HG03103 (cell line): ENCODE data around the gene CDC42SE2.
"Not testable (repeated sequence)": the region's sequence is repeated elsewhere in the genome, so short reads cannot be mapped to it uniquely, and the experiment has no call there.

ENCODE experiments used
- ATAC-seq: cut with Tn5 transposase; IDR thresholded peaks from one replicate; pipeline ENCODE4 v1.9.1; 2021; ENCODE audit warnings: low read depth; ENCODE audit not compliant: unreplicated experiment

The CDC42SE2 gene

DNA sequence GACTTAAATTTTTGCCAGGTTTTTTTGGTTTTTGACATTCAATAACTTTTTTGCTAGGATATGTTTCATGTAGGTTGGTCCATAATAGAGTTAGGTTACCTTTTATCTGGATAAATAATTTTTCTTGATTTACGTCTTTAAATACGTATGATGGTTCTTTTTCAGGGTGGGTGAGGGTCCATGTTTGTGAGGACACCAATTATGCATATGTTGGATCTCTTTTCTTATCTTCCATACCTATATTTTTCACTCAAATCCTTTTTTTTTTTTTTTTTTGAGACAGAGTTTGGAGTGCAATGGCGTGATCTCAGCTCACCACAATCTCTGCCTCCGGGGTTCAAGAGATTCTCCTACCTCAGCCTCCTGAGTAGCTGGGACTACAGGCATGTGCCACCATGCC is 17.3 kb upstream of the CDC42SE2 start:
- no peak for ATAC-seq

DNA sequence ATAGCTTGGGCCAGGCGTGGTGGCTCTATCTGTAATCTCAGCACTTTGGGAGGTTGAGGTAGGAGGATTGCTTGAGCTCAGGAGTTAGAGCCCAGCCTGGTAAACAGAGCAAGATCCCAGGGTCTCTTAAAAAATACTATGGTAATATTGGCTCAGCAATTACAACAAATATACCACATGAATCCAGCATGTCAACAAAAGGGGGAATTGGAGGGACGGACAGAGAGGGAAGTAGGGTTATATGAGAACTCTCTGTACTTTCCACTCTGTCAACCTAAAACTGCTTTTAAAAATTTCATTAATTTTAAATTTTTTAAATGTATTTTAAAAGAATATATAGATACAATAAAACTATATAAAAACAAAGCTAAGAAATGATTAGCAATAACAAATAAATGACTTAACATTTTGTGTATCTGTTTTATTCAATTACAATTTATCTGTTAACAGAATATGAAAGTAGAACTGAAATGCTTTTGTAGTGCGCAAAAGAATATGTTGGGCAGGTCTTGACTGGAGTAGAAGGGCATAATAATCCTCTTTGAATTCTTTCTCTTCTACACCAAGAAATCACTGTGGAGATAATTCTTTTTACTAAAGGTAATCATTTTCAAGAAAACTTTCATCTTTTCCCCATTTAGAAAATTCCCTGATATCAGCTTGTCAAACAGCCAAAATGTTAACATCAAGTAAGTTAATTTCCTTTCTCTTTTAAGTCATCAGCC is 12.9 kb upstream of the CDC42SE2 start:
- no peak for ATAC-seq

DNA sequence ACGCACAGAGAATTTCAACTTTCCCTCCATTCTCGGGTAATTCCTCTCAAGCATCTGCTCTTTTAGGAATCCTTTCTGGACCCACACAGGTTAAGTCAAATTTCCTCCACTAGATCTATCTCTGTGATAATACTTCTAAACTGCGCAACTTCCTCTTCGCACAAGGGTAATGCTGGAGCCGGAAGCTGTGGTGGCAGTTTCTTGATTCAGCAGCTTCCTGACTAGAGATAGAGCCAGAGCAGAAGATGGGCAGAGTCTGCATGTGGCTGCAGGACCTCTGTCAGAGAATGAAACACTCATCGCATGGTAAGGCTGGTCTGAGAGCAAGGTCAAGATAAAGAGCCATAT is 11.1 kb upstream of the CDC42SE2 start:
- peak; percentile 86 for ATAC-seq

- ATAC-seq, result not testable (repeated sequence)
Observed at GRCh38 chr5:131254025-131254424, 9.8 kb upstream of the CDC42SE2 start.

- ATAC-seq, result no peak
Observed at GRCh38 chr5:131254741-131255140, 9.1 kb upstream of the CDC42SE2 start.

DNA sequence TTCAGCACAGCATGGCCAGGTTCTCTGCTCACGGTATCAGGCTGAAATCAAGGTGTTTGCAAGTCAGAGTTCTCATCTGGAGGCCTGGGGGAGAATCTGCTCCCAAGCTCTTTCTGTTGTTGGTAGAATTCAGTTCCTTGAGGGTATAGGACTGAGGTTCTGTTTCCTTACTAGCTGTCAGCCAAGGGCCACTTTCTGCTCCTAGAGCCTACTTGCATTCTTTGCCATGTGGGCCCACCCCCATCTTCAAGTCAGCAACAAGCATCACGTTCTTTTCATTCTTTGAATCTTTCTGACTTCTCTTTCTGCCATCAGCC is 7.4 kb upstream of the CDC42SE2 start:
- ATAC-seq, result no peak

DNA sequence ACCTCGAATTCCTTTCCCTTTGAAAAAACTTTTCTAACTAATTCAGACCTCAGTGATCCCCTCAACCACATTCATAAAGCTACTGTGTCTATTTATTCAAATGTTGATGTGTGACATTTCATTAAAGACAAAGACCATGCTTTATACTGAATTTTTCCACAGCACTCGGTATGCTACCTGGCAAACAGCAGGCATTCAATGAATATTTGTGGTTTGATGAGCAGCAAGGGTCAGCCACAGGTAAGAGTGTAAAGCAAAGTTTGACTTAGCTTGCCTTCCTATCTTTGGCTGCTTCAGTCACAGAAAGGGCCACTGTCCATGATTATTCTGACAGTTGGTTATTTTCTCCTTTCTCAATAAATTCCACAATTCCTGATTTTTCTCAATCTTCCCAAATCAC is 5.1 kb upstream of the CDC42SE2 start:
- no peak for ATAC-seq

- ATAC-seq, result no peak
Observed at GRCh38 chr5:131259326-131259725, 4.5 kb upstream of the CDC42SE2 start.

DNA sequence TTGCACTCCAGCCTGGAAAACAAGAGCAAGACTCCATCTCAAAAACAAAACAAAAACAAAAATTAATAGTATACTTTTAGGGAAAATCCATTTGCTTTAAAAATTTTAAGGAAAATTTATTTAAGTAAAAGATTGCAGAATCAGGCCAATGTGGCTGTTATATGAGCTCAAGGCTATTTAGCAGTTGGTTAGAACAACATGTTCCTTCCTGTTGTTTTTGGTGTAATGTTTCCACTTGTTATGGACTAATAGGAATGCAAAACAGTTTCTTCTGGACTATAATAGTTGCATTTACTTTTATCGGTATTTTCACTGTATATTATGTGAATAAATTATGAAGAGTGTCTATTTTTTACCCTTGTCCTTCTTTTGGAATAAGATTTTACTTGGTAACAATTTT is 3.0 kb upstream of the CDC42SE2 start:
- ATAC-seq, result no peak

GRCh38 chr5:131261483-131261882 is 2.4 kb upstream of the CDC42SE2 start:
- no peak for ATAC-seq

DNA sequence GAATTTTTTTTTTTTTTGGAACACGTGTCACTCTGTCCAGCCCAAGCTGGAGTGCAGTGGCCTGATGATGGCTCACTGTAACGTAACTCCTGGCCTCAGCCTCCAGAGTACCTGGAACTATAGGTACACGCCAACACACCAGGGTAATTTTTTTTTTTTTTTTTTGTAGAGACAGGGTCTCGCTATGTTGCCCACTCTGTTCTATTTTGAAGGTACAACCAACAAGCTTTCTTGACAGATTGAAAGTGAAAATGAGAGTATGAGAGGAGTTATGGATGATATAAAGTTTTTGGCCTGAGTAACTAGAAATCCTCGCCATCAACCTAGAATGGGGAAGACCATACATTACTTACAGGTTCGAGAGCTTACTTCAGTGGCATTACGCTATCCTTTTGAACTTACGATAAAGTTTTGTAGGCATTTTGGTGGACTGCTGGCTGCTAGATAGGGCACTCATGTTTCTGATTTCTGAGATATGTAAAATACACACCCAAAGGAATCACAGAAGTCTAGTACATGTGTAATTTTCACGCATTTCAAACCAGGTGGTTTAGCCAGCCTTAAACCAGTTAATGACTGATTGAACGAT is 806 bp upstream of the CDC42SE2 start:
- ATAC-seq, result peak; percentile 0

DNA sequence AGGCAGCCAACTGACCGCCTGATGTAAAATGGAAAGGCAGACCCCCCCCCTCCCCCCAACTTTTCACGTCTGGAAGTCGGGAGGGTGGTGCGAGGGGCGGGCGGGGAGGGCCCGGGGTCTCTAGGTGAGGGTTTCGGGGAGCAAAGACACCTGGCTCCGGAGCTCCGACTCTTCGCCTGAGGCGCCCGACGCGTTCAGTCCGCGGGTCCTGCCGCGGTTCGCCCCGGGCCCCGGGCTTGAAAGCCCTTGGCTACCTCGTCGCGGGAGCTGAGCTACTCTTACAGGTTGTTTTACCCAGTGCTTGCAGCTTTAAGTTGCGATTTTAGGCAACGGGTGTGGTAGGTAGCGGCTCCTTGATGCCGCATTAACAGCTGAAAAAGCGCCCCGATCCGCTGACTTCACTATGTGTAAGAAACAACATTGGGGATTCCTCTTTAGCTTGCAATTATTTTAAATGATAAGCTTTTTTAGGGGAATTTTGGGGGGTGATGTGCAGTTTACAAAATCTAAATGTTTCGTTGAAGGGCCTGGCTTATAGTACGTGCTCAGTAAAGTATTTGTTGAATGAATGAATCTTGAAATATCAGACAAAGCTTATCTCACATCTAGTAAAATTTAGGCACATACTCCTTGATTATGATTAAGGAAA is 722 bp downstream of the CDC42SE2 start:
- no peak for ATAC-seq

DNA sequence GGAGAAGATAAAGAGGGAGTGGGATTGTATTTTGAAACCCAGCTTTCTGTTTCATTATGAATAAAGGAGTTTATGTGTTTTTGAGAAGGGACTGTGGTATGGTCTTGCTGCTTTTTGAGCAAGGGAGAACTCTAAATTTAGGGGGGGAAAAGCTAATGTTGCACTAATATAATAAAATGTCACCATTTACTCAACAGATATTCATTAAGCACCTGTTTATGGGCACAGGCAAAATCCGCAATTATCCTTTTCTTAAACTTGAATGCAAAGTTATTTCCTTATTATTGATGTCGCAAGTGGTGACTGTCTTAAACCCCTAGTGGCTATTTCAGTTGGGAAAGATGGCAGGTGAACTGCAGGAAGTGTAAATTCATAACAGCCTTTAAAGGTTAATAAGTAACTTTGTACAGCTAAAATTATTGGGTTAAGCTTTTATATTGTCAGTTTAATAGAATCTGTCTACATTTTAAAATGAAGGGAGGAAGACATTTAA is 1.5 kb downstream of the CDC42SE2 start:
- no peak for ATAC-seq

DNA sequence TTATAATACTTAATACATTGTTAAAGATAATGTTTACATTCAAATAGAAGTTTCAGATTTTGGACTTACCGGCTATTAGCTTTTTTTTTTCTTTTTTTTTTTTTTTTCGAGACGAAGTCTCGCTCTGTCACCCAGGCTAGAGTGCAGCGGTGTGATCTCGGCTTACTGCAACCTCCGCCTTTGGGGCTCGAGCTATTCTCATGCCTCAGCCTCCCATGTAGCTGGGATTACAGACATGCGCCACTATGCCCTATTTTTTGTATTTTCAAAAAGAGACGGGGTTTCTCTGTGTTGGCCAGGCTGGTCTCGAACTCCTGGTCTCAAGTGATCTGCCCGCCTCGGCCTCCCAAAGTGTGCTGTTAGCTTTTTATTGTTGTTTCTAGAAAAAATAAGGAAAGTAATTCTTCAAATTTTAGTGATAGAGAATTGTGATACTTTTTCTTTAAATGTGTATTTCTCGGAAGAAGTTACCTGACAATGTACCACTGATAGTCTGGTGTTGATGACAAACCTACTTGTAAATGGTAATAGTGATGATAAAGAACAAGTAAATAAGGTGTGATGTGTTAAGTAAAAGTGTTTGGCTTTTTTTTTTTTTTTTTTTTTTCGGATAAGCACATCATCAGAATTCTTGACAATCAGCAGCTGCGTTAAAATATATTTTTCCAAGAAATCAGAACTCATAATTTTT is 2.7 kb downstream of the CDC42SE2 start:
- ATAC-seq, result no peak

GRCh38 chr5:131268758-131269370 is 5.0 kb downstream of the CDC42SE2 start:
- no peak for ATAC-seq

DNA sequence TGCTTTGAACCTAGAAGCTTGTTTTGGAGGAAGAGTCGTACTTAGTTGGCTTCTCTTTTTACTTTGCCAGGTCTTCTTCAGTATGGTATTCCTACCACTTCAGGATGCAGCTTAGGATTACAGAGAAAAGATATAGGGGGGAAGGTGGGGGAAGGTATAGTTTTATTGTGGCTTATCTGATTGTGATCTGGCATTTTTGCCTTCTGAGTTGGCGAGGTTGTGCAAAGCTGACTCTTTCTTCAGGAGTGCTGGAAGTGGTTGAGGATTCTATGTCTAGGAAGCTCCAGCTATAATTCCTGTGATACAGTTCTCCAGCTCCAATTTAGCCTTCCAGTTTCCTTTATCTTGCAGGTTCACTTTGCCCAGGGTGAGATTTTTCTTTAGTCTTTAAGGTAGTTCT is 7.0 kb downstream of the CDC42SE2 start:
- no peak for ATAC-seq

GRCh38 chr5:131271888-131272287 is 8.0 kb downstream of the CDC42SE2 start:
- not testable (repeated sequence) for ATAC-seq

DNA sequence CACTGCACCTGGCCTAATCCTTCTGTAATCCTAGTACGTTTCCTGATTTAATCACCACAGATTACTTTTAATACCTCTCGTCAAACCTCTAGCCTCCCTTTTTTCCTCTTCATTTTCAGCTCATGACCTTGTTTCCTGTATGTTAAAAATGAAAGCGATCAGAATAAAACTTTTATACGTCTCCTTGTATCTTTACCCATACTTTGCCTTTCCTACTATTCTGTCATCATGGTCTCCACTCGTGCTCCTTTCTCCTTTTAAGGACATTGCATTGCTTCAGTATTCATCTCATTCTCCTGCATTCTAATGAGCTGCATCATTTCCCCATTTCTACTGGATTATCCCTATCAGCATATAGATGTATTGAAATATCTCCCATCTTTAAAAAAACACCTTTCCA is 8.5 kb downstream of the CDC42SE2 start:
- no peak for ATAC-seq

GRCh38 chr5:131272724-131273123 is 8.9 kb downstream of the CDC42SE2 start:
- ATAC-seq, result peak; percentile 35

DNA sequence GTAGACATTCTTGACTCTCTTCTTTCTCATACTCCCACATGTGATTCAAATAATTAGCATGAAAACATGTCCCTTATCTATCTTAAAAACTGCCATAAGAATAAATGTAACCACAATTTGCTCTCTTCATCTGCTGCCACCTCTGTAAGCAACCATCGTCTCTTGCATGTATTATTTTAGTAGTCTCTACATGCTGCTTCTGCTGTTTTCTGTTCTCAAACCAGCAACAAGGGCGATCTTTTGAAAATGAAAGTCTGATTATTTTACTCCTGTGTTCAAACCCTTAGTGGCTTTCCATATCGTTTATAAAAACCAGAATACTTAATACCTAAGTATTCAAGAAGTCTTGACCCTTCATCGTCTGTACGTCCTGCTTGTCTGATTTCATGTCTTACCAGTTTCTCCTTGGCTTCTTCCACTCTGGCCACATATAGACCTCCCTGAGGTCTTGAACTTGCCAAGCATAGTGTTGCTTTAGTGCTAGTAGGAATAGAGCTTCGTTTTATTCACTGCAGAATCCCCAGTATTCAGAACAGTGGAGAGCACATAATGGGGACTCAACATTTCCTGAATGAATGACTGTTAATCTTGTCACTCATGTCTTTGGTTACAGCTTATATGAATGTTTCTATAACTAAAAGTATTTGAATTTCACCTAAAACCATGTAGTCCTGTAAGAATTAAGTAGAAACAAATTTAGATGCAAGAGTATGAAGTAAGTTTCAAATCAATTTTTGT is 10.6 kb downstream of the CDC42SE2 start:
- ATAC-seq, result no peak
